OCI-LY3 (cell line): Measurements from ENCODE around the gene TBCA.

Source experiments
- EZH2phosphoT487 ChIP-seq: fragments of 200-600 bp; shearing (Covaris generic); IDR thresholded peaks from 2 replicates; pipeline ENCODE4 v1.6.1; 2018; ENCODE audit warnings: antibody characterized with exemption, mixed run types, low read depth
- TF ChIP-seq, protein P1 (sequence below): fragments of 200-600, 300-600 bp; sonication (generic); IDR thresholded peaks from 2 replicates; pipeline ENCODE4 v1.5.1; 2014; ENCODE audit warnings: antibody characterized with exemption, low read length, low read depth

DNA sequence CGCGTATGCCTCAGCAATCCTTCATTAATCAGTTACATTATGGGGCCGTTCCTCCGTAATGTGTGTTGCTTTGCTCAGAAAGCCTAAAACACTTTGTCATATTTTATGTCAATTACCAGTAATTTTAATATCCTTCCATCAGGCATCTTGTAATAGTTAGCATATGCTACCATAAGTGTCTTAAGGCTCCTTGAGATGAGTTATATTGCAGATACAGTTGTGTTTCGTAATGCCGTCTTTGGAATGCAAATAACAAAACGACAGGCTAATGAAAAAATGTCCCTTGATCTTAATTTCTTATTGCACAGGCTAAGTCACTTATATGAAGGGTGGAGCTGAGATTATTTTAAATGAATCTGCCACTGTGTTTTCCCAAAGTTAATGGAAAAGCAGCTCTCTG lies 50.5 kb downstream of the TBCA start:
- TF ChIP-seq, protein P1, sequence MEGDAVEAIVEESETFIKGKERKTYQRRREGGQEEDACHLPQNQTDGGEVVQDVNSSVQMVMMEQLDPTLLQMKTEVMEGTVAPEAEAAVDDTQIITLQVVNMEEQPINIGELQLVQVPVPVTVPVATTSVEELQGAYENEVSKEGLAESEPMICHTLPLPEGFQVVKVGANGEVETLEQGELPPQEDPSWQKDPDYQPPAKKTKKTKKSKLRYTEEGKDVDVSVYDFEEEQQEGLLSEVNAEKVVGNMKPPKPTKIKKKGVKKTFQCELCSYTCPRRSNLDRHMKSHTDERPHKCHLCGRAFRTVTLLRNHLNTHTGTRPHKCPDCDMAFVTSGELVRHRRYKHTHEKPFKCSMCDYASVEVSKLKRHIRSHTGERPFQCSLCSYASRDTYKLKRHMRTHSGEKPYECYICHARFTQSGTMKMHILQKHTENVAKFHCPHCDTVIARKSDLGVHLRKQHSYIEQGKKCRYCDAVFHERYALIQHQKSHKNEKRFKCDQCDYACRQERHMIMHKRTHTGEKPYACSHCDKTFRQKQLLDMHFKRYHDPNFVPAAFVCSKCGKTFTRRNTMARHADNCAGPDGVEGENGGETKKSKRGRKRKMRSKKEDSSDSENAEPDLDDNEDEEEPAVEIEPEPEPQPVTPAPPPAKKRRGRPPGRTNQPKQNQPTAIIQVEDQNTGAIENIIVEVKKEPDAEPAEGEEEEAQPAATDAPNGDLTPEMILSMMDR = no peak
- no peak for TF ChIP-seq EZH2phosphoT487
